ENCODE measurements around the gene EYA2. TPM values are rescaled to one million over a fixed set of nuclear protein-coding genes. Genes with fewer than 3 reads are reported as not detected.

Gene EYA2
- total RNA-seq, 1 experiment from 2014 or later: 0.33 TPM

GRCh38 chr20:46943861-46944591, 49.4 kb downstream of the EYA2 start:
- Histone ChIP-seq H3K9me2 (replicated peaks; ENCODE audit: low read length) (no peaks in the 10 kb centered on the region), H3K27ac (ENCODE audit: low read length) (no peak overlapping the region), H3F3A (ENCODE audit: low read length, unreplicated experiment) (no peaks in the 10 kb centered on the region), H3K4me3 (ENCODE audit: low read length) (no peak overlapping the region), H3K79me2 (ENCODE audit: low read length) (no peaks in the 10 kb centered on the region), H3K4me2 (ENCODE audit: low read length) (no peak overlapping the region), H3K4me1 (ENCODE audit: insufficient read depth, low read length) (peaks cover 3% of the 10 kb centered on the region; the same call in 1 of the 2 replicates), H4K20me1 (ENCODE audit: low read length) (no peaks in the 10 kb centered on the region), H3K9ac (ENCODE audit: low read length) (no peak overlapping the region), H3K9me3 (ENCODE audit: low read length) (no peaks in the 10 kb centered on the region), H3K27me3 (ENCODE audit: low read length) (no peaks in the 10 kb centered on the region), H2AFZ (ENCODE audit: low read length) (no peak overlapping the region), H3K36me3 (ENCODE audit: low read depth, low read length) (no peaks in the 10 kb centered on the region)
- no peak for ATAC-seq
- intact Hi-C loops (cut with micrococcal nuclease): no loop called here
- POLR2A ChIA-PET (ENCODE audit: unreplicated experiment): no interaction called here
- TF ChIP-seq, protein P1, sequence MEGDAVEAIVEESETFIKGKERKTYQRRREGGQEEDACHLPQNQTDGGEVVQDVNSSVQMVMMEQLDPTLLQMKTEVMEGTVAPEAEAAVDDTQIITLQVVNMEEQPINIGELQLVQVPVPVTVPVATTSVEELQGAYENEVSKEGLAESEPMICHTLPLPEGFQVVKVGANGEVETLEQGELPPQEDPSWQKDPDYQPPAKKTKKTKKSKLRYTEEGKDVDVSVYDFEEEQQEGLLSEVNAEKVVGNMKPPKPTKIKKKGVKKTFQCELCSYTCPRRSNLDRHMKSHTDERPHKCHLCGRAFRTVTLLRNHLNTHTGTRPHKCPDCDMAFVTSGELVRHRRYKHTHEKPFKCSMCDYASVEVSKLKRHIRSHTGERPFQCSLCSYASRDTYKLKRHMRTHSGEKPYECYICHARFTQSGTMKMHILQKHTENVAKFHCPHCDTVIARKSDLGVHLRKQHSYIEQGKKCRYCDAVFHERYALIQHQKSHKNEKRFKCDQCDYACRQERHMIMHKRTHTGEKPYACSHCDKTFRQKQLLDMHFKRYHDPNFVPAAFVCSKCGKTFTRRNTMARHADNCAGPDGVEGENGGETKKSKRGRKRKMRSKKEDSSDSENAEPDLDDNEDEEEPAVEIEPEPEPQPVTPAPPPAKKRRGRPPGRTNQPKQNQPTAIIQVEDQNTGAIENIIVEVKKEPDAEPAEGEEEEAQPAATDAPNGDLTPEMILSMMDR (conservative IDR thresholded peaks at IDR 0.05; ENCODE audit: low read depth, low read length): no peak
- no peak for TF ChIP-seq EZH2phosphoT487 (IDR thresholded peaks at IDR 0.05; ENCODE audit: borderline replicate concordance, low read length)
- no peak for TF ChIP-seq EZH2 (IDR thresholded peaks at IDR 0.05; ENCODE audit: low read length, unreplicated experiment)
- no TSS peak for BruUV-seq (replicated peaks)
- DNase-seq: no peak
- CTCF ChIA-PET: no interaction called here

- Histone ChIP-seq H3K9ac (ENCODE audit: low read length) (no peak overlapping the region), H3K4me3 (ENCODE audit: low read length) (no peak overlapping the region), H3K27ac (ENCODE audit: low read length) (no peak overlapping the region), H3K9me3 (ENCODE audit: low read length) (no peaks in the 10 kb centered on the region), H4K20me1 (ENCODE audit: low read length) (no peaks in the 10 kb centered on the region), H3K36me3 (ENCODE audit: low read depth, low read length) (no peaks in the 10 kb centered on the region), H3K4me2 (ENCODE audit: low read length) (no peak overlapping the region), H3K79me2 (ENCODE audit: low read length) (no peaks in the 10 kb centered on the region), H2AFZ (ENCODE audit: low read length) (no peak overlapping the region), H3F3A (ENCODE audit: low read length, unreplicated experiment) (no peaks in the 10 kb centered on the region), H3K27me3 (ENCODE audit: low read length) (no peaks in the 10 kb centered on the region), H3K4me1 (ENCODE audit: insufficient read depth, low read length) (peaks cover 3% of the 10 kb centered on the region; the same call in 1 of the 2 replicates), H3K9me2 (replicated peaks; ENCODE audit: low read length) (no peaks in the 10 kb centered on the region)
- POLR2A ChIA-PET (ENCODE audit: unreplicated experiment): no interaction called here
- no TSS peak for BruUV-seq (replicated peaks)
- no peak for TF ChIP-seq EZH2phosphoT487 (IDR thresholded peaks at IDR 0.05; ENCODE audit: borderline replicate concordance, low read length)
- TF ChIP-seq, protein P1 (conservative IDR thresholded peaks at IDR 0.05; ENCODE audit: low read depth, low read length): no peak
- no peak for TF ChIP-seq EZH2 (IDR thresholded peaks at IDR 0.05; ENCODE audit: low read length, unreplicated experiment)
- ATAC-seq (no peak), DNase-seq (peak; percentile 9)
- intact Hi-C loops (cut with micrococcal nuclease): no loop called here
- CTCF ChIA-PET: no interaction called here
These were observed 50.8 kb downstream of the EYA2 start for GRCh38 chr20:46945465-46945864.

GRCh38 chr20:46946181-46946624, 51.6 kb downstream of the EYA2 start:
- DNase-seq: no peak
- POLR2A ChIA-PET (ENCODE audit: unreplicated experiment): no interaction called here
- no peak for ATAC-seq
- BruUV-seq (replicated peaks): no TSS peak
- Histone ChIP-seq H3K36me3 (ENCODE audit: low read depth, low read length) (no peaks in the 10 kb centered on the region), H3K79me2 (ENCODE audit: low read length) (no peaks in the 10 kb centered on the region), H3K9me3 (ENCODE audit: low read length) (no peaks in the 10 kb centered on the region), H4K20me1 (ENCODE audit: low read length) (no peaks in the 10 kb centered on the region), H3K9ac (ENCODE audit: low read length) (no peak overlapping the region), H3K27ac (ENCODE audit: low read length) (no peak overlapping the region), H2AFZ (ENCODE audit: low read length) (no peak overlapping the region), H3K4me2 (ENCODE audit: low read length) (no peak overlapping the region), H3F3A (ENCODE audit: low read length, unreplicated experiment) (no peaks in the 10 kb centered on the region), H3K9me2 (replicated peaks; ENCODE audit: low read length) (no peaks in the 10 kb centered on the region), H3K4me3 (ENCODE audit: low read length) (no peak overlapping the region), H3K4me1 (ENCODE audit: insufficient read depth, low read length) (peaks cover 7% of the 10 kb centered on the region; the same call in 1 of the 2 replicates), H3K27me3 (ENCODE audit: low read length) (no peaks in the 10 kb centered on the region)
- TF ChIP-seq, protein P1 (conservative IDR thresholded peaks at IDR 0.05; ENCODE audit: low read depth, low read length): no peak
- TF ChIP-seq EZH2phosphoT487 (IDR thresholded peaks at IDR 0.05; ENCODE audit: borderline replicate concordance, low read length) (no peak), EZH2 (IDR thresholded peaks at IDR 0.05; ENCODE audit: low read length, unreplicated experiment) (no peak)
- intact Hi-C loops (cut with micrococcal nuclease): no loop called here
- CTCF ChIA-PET: no interaction called here
